ENCODE results near the gene FLRT1. TPM values are rescaled to one million over a fixed set of nuclear protein-coding genes. Genes with fewer than 3 reads are reported as not detected.

The FLRT1 gene
- total and polyA plus RNA-seq, 3 donors from 2014 or later, result 0.67 to 0.79 (median 0.74) TPM

- Histone ChIP-seq H3K36me3 (ENCODE audit: low read depth, missing control alignments) (no peaks in the 10 kb centered on the region), H3K4me3 (no peak overlapping the region), H3K27ac (no peak overlapping the region), H3K4me1 (no peaks in the 10 kb centered on the region), H3K9me3 (no peaks in the 10 kb centered on the region), H3K27me3 (no peaks in the 10 kb centered on the region)
- DNase-seq, result no peak
- WGBS, 2 donors, result 90 to 94% methylated on average over 2 of the region's 2 CpGs
- TF ChIP-seq, protein P1, sequence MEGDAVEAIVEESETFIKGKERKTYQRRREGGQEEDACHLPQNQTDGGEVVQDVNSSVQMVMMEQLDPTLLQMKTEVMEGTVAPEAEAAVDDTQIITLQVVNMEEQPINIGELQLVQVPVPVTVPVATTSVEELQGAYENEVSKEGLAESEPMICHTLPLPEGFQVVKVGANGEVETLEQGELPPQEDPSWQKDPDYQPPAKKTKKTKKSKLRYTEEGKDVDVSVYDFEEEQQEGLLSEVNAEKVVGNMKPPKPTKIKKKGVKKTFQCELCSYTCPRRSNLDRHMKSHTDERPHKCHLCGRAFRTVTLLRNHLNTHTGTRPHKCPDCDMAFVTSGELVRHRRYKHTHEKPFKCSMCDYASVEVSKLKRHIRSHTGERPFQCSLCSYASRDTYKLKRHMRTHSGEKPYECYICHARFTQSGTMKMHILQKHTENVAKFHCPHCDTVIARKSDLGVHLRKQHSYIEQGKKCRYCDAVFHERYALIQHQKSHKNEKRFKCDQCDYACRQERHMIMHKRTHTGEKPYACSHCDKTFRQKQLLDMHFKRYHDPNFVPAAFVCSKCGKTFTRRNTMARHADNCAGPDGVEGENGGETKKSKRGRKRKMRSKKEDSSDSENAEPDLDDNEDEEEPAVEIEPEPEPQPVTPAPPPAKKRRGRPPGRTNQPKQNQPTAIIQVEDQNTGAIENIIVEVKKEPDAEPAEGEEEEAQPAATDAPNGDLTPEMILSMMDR (IDR thresholded peaks at IDR 0.05), result no peak
- TF ChIP-seq POLR2A (IDR thresholded peaks at IDR 0.05), result no peak
- intact Hi-C loops (cut with DNase I; ENCODE audit: low total_unique reads), result no loop called here
These were observed 16.7 kb downstream of the FLRT1 start for GRCh38 chr11:64052436-64052835.

GRCh38 chr11:64052938-64053622 is 17.3 kb downstream of the FLRT1 start:
- Histone ChIP-seq H3K9me3 (no peaks in the 10 kb centered on the region), H3K4me3 (no peak overlapping the region), H3K36me3 (ENCODE audit: low read depth, missing control alignments) (no peaks in the 10 kb centered on the region), H3K27me3 (no peaks in the 10 kb centered on the region), H3K27ac (no peak overlapping the region), H3K4me1 (no peaks in the 10 kb centered on the region)
- no peak for TF ChIP-seq POLR2A (IDR thresholded peaks at IDR 0.05)
- TF ChIP-seq, protein P1 (IDR thresholded peaks at IDR 0.05), result no peak
- intact Hi-C loops (cut with DNase I; ENCODE audit: low total_unique reads), result no loop called here
- 77 to 91% methylated on average over 4 to 11 of the region's 11 CpGs for WGBS, 2 donors
- DNase-seq, result no peak

DNA sequence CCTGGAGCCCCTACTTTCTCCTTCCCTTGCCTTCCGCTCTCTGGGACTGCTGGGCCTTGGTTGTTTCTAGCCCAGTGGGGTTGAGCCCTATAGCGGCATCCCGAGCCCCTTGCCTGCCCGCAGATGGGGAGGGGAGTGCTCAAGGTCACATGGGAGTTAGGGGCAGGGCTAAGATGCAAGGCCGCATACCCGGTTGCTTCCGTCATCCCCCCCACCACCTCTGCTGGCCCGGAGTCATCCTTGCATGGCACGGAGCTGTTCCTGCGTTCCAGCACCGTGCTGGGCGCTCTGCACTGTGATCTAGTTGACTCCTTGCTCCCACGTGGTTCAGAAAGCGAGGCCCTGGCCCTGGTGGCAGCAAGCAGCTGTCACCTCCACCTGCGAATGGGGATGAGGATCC is 18.0 kb downstream of the FLRT1 start:
- Histone ChIP-seq H3K27me3 (no peaks in the 10 kb centered on the region), H3K36me3 (ENCODE audit: low read depth, missing control alignments) (no peaks in the 10 kb centered on the region), H3K9me3 (no peaks in the 10 kb centered on the region), H3K27ac (no peak overlapping the region), H3K4me3 (no peak overlapping the region), H3K4me1 (no peaks in the 10 kb centered on the region)
- intact Hi-C loops (cut with DNase I; ENCODE audit: low total_unique reads), result no loop called here
- WGBS, 2 donors, result 73 to 86% methylated on average over 15 of the region's 15 CpGs
- TF ChIP-seq POLR2A (IDR thresholded peaks at IDR 0.05), result no peak
- TF ChIP-seq, protein P1 (IDR thresholded peaks at IDR 0.05), result no peak
- no peak for DNase-seq

- WGBS, 2 donors, result 73 to 82% methylated on average over 5 to 8 of the region's 8 CpGs
- intact Hi-C loops (cut with DNase I; ENCODE audit: low total_unique reads), result no loop called here
These were observed 19.3 kb downstream of the FLRT1 start for GRCh38 chr11:64055077-64055476.

More at GRCh38 chr11:64055077-64055476, 19.3 kb downstream of the FLRT1 start:
- Histone ChIP-seq H3K9me3 (no peaks in the 10 kb centered on the region), H3K27me3 (no peaks in the 10 kb centered on the region), H3K36me3 (ENCODE audit: low read depth, missing control alignments) (no peaks in the 10 kb centered on the region), H3K4me3 (no peak overlapping the region), H3K27ac (no peak overlapping the region), H3K4me1 (no peaks in the 10 kb centered on the region)
- no peak for TF ChIP-seq POLR2A (IDR thresholded peaks at IDR 0.05)
- TF ChIP-seq, protein P1 (IDR thresholded peaks at IDR 0.05), result no peak
- DNase-seq, result no peak

Data from testis (tissue), 3 donors.